ENCODE data around the gene RPL35. TPM values are rescaled to one million over a fixed set of nuclear protein-coding genes. Genes with fewer than 3 reads are reported as not detected.

Gene RPL35
- total RNA-seq, 1 donor from 2014 or later: 1,925 TPM

DNA sequence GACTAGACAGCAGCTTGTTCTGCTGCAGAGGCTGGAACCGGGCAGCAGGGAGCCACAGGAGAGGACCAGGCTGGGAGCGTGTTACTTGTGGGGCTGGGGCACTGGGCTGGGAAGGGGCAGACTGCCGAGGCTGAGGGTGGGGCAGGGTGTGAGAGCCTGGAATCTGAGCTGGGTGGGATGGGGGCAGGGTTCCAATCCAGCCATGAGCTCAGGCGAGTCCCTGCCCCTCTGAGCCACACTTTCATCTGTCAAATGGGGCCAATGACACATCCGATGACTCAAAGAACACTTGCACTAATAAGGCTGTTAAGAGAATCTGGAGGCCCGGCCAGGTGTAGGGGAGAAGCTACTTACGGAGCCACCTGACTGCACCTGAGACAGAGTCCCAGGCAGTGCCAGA is 27.2 kb downstream of the RPL35 start:
- Histone ChIP-seq H3K9me3 (no peaks in the 10 kb centered on the region), H3K27me3 (no peaks in the 10 kb centered on the region), H3K4me3 (no peak overlapping the region), H3K4me1 (peaks cover 33% of the 10 kb centered on the region), H3K36me3 (no peaks in the 10 kb centered on the region), H3K27ac (peak overlapping the region; percentile 20)
- TF ChIP-seq POLR2AphosphoS5 (IDR thresholded peaks at IDR 0.05; ENCODE audit: insufficient read depth in 1 of 2, low read depth in 1 of 2) (no peak), POLR2A (IDR thresholded peaks at IDR 0.05) (no peak)
- TF ChIP-seq, protein P1, sequence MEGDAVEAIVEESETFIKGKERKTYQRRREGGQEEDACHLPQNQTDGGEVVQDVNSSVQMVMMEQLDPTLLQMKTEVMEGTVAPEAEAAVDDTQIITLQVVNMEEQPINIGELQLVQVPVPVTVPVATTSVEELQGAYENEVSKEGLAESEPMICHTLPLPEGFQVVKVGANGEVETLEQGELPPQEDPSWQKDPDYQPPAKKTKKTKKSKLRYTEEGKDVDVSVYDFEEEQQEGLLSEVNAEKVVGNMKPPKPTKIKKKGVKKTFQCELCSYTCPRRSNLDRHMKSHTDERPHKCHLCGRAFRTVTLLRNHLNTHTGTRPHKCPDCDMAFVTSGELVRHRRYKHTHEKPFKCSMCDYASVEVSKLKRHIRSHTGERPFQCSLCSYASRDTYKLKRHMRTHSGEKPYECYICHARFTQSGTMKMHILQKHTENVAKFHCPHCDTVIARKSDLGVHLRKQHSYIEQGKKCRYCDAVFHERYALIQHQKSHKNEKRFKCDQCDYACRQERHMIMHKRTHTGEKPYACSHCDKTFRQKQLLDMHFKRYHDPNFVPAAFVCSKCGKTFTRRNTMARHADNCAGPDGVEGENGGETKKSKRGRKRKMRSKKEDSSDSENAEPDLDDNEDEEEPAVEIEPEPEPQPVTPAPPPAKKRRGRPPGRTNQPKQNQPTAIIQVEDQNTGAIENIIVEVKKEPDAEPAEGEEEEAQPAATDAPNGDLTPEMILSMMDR (IDR thresholded peaks at IDR 0.05): no peak
- no peak for DNase-seq (ENCODE audit: extremely low spot score in 2 of 2)
- intact Hi-C loops (cut with DNase I): no loop called here

- Histone ChIP-seq H3K4me3 (no peak overlapping the region), H3K36me3 (no peaks in the 10 kb centered on the region), H3K27ac (peak overlapping the region; percentile 43), H3K27me3 (no peaks in the 10 kb centered on the region), H3K9me3 (no peaks in the 10 kb centered on the region), H3K4me1 (peaks cover 33% of the 10 kb centered on the region)
- DNase-seq (ENCODE audit: extremely low spot score in 2 of 2): no peak
- intact Hi-C loops (cut with DNase I): no loop called here
- TF ChIP-seq, protein P1 (IDR thresholded peaks at IDR 0.05): no peak
- TF ChIP-seq POLR2A (IDR thresholded peaks at IDR 0.05) (no peak), POLR2AphosphoS5 (IDR thresholded peaks at IDR 0.05; ENCODE audit: insufficient read depth in 1 of 2, low read depth in 1 of 2) (no peak)
Measured at GRCh38 chr9:124831642-124832364, 30.0 kb downstream of the RPL35 start.

DNA sequence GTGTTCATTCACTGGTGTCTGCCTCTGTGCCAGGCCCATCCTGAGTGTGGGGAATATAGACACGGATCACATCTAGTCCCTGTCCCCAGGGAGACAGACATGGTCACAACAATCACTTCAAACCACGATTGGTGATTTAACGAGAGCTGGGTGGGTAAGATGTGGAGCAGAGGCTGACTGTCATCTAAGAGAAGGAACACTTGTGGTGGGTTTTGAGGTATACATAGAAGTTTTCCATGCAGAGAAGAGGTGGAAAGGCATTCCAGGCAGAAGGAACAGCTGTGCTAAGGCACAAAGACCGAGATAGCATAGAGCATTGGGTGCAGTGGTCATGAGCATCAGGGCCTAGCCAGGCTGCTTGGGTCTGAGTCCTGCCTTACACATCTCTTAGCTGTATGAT is 31.2 kb downstream of the RPL35 start:
- Histone ChIP-seq H3K4me3 (no peak overlapping the region), H3K9me3 (no peaks in the 10 kb centered on the region), H3K27me3 (no peaks in the 10 kb centered on the region), H3K4me1 (peaks cover 33% of the 10 kb centered on the region), H3K36me3 (no peaks in the 10 kb centered on the region), H3K27ac (no peak overlapping the region)
- no peak for DNase-seq (ENCODE audit: extremely low spot score in 2 of 2)
- intact Hi-C loops (cut with DNase I): no loop called here
- TF ChIP-seq POLR2A (IDR thresholded peaks at IDR 0.05) (no peak), POLR2AphosphoS5 (IDR thresholded peaks at IDR 0.05; ENCODE audit: insufficient read depth in 1 of 2, low read depth in 1 of 2) (no peak)
- TF ChIP-seq, protein P1 (IDR thresholded peaks at IDR 0.05): no peak

DNA sequence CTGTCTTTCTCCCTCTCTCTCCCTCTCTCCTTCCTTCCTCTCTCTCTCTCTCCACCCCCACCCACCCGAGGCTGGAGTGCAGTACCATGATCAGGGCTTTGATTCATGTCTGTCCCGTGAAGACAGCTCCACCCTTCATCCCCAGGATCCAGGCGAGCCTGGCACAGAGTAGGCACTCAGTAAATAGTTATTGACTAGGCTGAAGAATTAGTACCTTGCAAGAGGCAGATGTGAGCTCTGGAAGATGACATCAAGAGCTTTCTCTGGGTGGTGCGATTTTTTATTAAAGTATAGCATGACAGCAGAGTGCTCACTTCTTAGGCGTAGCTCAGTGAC is 32.5 kb downstream of the RPL35 start:
- no peak for DNase-seq (ENCODE audit: extremely low spot score in 2 of 2)
- Histone ChIP-seq H3K27ac (no peak overlapping the region), H3K4me3 (no peak overlapping the region), H3K9me3 (no peaks in the 10 kb centered on the region), H3K36me3 (no peaks in the 10 kb centered on the region), H3K4me1 (peaks cover 21% of the 10 kb centered on the region), H3K27me3 (no peaks in the 10 kb centered on the region)
- TF ChIP-seq POLR2AphosphoS5 (IDR thresholded peaks at IDR 0.05; ENCODE audit: insufficient read depth in 1 of 2, low read depth in 1 of 2) (no peak), POLR2A (IDR thresholded peaks at IDR 0.05) (no peak)
- TF ChIP-seq, protein P1 (IDR thresholded peaks at IDR 0.05): no peak
- intact Hi-C loops (cut with DNase I): no loop called here

- H3K9me3 ChIP-seq: no peaks in the 10 kb centered on the region
- H3K4me1 ChIP-seq: peaks cover 17% of the 10 kb centered on the region
- no peak overlapping the region for H3K4me3 ChIP-seq
- no peak for DNase-seq (ENCODE audit: extremely low spot score in 2 of 2)
- TF ChIP-seq POLR2A (IDR thresholded peaks at IDR 0.05) (no peak), POLR2AphosphoS5 (IDR thresholded peaks at IDR 0.05; ENCODE audit: insufficient read depth in 1 of 2, low read depth in 1 of 2) (no peak)
- TF ChIP-seq, protein P1 (IDR thresholded peaks at IDR 0.05): no peak
- intact Hi-C loops (cut with DNase I): no loop called here
- H3K27me3 ChIP-seq: no peaks in the 10 kb centered on the region
- H3K36me3 ChIP-seq: no peaks in the 10 kb centered on the region
- no peak overlapping the region for H3K27ac ChIP-seq
Measured at GRCh38 chr9:124828489-124829333, 33.0 kb downstream of the RPL35 start.

All from vagina (tissue), 2 donors.